ENCODE results near the gene ABCB11.
"Not testable (repeated sequence)": the region's sequence is repeated elsewhere in the genome, so short reads cannot be mapped to it uniquely, and the experiment has no call there.

Gene ABCB11

DNA sequence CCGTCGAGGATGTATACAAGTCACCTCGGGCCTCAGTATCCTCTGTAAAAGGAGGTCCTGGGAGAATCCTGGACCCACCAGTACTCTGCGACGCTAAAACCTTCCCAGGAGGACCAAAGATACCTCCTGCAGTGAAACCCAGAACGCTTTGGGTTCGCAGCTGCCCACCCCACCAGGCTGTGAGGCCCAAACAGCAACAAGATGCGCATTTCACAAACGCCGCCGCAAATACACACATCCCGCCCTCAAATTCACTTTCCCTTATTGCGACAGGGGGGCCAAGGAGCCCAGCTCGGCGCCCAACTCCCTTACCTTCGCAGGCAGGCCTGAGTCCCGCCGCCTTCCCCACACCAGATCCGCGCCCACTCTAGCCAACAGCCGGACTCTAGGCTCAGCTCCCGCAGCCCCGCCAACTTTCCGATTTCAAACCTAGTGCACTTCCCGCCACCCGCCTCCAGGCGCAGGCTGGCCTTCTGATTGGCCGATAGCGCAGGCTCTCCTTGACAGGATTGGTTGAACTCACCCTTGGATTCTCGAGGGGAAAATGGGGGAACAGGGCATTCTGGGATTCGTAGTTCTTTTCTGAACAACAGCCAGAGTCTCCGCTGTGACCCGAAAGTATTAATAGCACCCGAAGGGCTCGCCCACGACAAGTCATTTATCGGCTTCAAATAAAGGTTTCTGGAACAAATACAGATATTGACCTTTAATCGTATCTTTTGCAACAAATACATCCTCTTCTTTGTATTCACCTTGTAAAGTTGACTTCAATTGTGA lies 140.9 kb downstream of the ABCB11 start, which contains the start of gene SPC25:
TSS of gene SPC25 (minus strand) at position 425 of the 777 bp plus-strand sequence. CDS start 911 bp downstream, outside the sequence.
- no peak for TF ChIP-seq CTCF (IDR thresholded peaks at IDR 0.05; ENCODE audit: low read depth, low read length, missing control alignments)
- in situ Hi-C loops (cut with HindIII; ENCODE audit: low sequenced_read_pairs) = no loop called here
- peak; percentile 75 for DNase-seq (ENCODE audit: low read depth)
- peak within 1 kb of the TSS; percentile 71 for H3K4me3 ChIP-seq (ENCODE audit: low read depth, low read length)

DNA sequence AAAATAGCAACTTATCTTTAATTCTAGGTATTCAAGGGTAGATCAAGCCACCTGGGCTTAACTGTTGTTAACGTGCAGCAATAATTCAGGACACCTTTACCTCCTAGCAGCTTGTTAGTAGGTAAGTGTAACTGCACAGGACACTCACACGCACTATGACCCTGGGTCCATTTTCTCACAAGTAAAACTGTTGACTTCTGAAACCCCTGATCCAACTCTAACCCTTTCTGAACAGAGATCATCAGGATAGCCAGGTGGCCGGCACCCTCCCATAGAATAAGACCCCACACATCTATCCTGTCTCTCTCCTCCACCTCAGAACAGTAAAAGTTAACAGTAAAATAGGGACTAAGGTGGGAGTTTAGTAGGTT lies 141.5 kb downstream of the ABCB11 start:
- in situ Hi-C loops (cut with HindIII; ENCODE audit: low sequenced_read_pairs) = no loop called here
- H3K4me3 ChIP-seq (ENCODE audit: low read depth, low read length) = peak overlapping the region; percentile 71
- no peak for TF ChIP-seq CTCF (IDR thresholded peaks at IDR 0.05; ENCODE audit: low read depth, low read length, missing control alignments)
- no peak for DNase-seq (ENCODE audit: low read depth)

DNA sequence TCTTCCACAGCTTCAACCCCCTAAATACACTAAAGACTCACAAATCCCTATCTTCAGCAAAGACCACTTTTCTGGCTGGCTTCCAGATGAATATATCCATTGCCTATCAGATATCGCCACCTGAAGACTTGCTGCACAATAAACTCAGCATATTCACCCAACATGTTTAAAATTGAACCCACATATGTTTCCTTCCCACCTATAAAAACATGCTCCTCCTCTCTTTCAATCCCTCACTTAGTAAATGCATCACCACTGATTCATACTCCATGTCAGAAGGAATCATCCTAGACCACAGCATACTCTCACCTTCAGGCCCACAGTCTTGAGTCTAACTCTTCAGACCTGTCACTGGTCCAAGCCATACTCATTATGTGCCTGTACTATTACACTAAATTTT lies 146.1 kb downstream of the ABCB11 start:
- no peak for DNase-seq (ENCODE audit: low read depth)
- H3K4me3 ChIP-seq (ENCODE audit: low read depth, low read length) = no peak overlapping the region
- no peak for TF ChIP-seq CTCF (IDR thresholded peaks at IDR 0.05; ENCODE audit: low read depth, low read length, missing control alignments)
- in situ Hi-C loops (cut with HindIII; ENCODE audit: low sequenced_read_pairs) = no loop called here

DNA sequence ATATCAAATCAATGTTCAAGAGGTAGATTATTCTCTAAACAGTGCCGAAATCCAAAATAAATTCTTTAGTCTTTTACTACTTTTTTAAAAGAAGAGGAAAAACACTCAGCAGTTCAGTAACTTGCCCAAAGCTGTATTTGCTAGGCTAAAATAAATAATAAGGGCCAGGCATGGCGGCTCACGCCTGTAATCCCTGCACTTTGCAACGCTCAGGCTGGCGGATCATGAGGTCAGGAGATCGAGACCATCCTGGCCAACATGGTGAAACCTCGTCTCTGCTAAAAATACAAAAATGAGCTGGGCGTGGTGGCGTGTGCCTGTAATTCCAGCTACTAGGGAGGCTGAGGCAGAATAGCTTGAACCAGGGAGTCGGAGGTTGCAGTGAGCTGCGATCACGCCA lies 149.0 kb downstream of the ABCB11 start:
- in situ Hi-C loops (cut with HindIII; ENCODE audit: low sequenced_read_pairs); DNase-seq (ENCODE audit: low read depth); H3K4me3 ChIP-seq (ENCODE audit: low read depth, low read length): not testable (repeated sequence)

GRCh38 chr2:168874368-168875054 lies 156.6 kb downstream of the ABCB11 start:
- no peak for TF ChIP-seq CTCF (IDR thresholded peaks at IDR 0.05; ENCODE audit: low read depth, low read length, missing control alignments)
- in situ Hi-C loops (cut with HindIII; ENCODE audit: low sequenced_read_pairs) = no loop called here
- H3K4me3 ChIP-seq (ENCODE audit: low read depth, low read length) = no peak overlapping the region
- no peak for DNase-seq (ENCODE audit: low read depth)

DNA sequence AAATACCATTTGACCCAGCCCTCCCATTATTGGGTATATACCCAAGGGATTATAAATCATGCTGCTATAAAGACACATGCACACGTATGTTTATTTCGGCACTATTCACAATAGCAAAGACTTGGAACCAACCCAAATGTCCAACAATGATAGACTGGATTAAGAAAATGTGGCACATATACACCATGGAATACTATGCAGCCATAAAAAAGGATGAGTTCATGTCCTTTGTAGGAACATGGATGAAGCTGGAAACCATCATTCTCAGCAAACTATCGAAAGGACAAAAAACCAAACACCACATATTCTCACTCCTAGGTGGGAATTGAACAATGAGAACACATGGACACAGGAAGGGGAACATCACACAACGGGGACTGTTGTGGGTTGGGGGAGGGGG lies 160.3 kb downstream of the ABCB11 start:
- in situ Hi-C loops (cut with HindIII; ENCODE audit: low sequenced_read_pairs); DNase-seq (ENCODE audit: low read depth); H3K4me3 ChIP-seq (ENCODE audit: low read depth, low read length): not testable (repeated sequence)
